Measurements from ENCODE around the gene EFS. TPM values are rescaled to one million over a fixed set of nuclear protein-coding genes. Genes with fewer than 3 reads are reported as not detected.
"Not testable (repeated sequence)": the region's sequence is repeated elsewhere in the genome, so short reads cannot be mapped to it uniquely, and the experiment has no call there.

The EFS gene
- total RNA-seq, 3 donors from 2014 or later: 15.7 to 24.6 (median 18.0) TPM

DNA sequence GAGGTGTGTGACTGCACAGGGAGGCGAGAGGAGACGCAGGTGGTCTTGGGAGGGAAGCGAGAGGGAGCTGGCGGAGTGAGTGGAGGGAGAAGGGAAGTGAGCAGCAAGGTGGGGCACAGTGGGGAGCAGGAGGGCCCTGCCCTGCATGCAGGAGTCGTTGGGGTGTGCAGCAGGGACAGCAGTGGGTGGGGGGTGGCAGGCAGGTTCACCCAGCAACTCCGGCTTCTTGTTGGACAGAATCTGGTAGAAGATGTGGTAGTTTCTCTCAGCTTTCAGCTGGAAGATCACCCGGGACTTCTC, 38.1 kb upstream of the EFS start:
- Histone ChIP-seq H3K4me3 (no peak overlapping the region), H3K27ac (no peak overlapping the region), H3K4me1 (no peaks in the 10 kb centered on the region), H3K27me3 (peaks cover 0 to 42% of the 10 kb centered on the region in 2 donors), H3K36me3 (no peaks in the 10 kb centered on the region), H3K9me3 (no peaks in the 10 kb centered on the region)
- intact Hi-C loops (cut with DNase I; ENCODE audit: low total_unique reads): no loop called here
- TF ChIP-seq, protein P1, sequence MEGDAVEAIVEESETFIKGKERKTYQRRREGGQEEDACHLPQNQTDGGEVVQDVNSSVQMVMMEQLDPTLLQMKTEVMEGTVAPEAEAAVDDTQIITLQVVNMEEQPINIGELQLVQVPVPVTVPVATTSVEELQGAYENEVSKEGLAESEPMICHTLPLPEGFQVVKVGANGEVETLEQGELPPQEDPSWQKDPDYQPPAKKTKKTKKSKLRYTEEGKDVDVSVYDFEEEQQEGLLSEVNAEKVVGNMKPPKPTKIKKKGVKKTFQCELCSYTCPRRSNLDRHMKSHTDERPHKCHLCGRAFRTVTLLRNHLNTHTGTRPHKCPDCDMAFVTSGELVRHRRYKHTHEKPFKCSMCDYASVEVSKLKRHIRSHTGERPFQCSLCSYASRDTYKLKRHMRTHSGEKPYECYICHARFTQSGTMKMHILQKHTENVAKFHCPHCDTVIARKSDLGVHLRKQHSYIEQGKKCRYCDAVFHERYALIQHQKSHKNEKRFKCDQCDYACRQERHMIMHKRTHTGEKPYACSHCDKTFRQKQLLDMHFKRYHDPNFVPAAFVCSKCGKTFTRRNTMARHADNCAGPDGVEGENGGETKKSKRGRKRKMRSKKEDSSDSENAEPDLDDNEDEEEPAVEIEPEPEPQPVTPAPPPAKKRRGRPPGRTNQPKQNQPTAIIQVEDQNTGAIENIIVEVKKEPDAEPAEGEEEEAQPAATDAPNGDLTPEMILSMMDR (IDR thresholded peaks at IDR 0.05): no peak
- TF ChIP-seq POLR2AphosphoS5 (IDR thresholded peaks at IDR 0.05) (no peak), POLR2A (IDR thresholded peaks at IDR 0.05) (no peak)
- no peak for DNase-seq (ENCODE audit: low spot score in 2 of 2)

DNA sequence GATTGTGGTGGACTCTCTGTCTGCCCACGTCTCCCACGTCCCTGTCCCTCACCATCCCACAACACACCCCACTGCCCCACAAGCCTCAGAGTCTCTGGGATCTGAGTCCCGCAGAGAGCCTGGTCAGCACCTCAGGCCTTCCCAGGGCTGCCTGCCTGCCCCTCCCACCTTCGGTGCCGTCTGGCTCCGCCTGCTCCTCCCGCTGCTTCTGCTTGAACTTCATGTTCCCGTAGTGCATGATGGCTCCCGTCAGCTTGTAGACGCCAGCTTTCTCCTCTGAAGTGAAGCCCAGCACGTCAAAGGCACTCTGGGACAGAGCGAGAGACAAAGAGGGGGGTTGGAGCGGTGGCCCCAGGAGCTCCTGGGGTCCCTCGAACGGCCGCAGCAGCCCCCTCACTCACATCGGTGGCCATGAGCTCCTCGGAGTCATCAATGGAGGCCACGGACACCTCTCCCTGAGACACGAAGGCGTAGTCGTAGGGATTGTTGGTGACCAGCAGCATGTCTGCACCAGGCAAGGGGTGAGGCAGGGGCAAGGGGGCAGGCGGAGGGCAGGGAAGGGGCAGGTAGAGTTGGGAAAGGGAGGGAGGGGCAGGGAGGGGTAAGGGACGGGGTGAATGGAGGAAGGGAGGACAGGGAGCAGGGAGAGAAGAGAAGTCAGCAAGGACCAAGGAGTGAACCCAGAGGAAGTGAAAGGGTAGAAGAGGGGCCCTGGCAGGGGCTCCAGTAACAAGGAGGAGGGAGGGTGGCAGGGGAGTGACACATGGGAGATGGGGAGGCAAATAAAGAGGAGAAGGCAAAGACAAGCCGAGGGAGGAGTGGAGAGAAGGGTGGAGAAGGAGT, 37.5 kb upstream of the EFS start:
- H3K36me3 ChIP-seq: no peaks in the 10 kb centered on the region
- H3K27me3 ChIP-seq: peaks cover 0 to 42% of the 10 kb centered on the region in 2 donors
- TF ChIP-seq, protein P1 (IDR thresholded peaks at IDR 0.05): no peak
- TF ChIP-seq POLR2AphosphoS5 (IDR thresholded peaks at IDR 0.05): no peak
- TF ChIP-seq POLR2A (IDR thresholded peaks at IDR 0.05): no peak
- H3K9me3 ChIP-seq: no peaks in the 10 kb centered on the region
- no peak for DNase-seq (ENCODE audit: low spot score in 2 of 2)
- H3K4me1 ChIP-seq: no peaks in the 10 kb centered on the region
- H3K27ac ChIP-seq: no peak overlapping the region
- intact Hi-C loops (cut with DNase I; ENCODE audit: low total_unique reads): no loop called here
- no peak overlapping the region for H3K4me3 ChIP-seq

DNA sequence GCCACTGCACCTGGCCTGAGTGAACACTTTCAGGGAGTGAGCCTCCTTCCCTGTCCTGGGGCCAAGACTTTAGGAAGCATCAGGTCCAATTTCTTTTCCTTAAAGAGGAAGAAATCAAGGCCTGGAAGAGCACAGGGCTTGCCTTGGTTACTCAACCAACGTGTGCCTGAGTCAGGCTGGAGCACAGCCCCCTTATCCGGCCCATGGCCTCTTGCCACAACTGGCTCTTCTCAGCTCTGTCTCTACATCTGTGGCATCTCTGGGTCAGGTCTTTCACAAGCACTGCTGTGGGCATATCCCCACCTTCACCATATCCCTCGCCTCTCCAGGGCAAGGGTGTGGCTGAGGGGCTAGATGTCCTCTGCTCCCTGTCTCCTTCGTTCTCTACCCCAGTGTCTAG, 36.3 kb upstream of the EFS start:
- Histone ChIP-seq H3K9me3 (no peaks in the 10 kb centered on the region), H3K27ac (no peak overlapping the region), H3K36me3 (no peaks in the 10 kb centered on the region), H3K4me1 (no peaks in the 10 kb centered on the region), H3K27me3 (peaks cover 0 to 31% of the 10 kb centered on the region in 2 donors), H3K4me3 (no peak overlapping the region)
- intact Hi-C loops (cut with DNase I; ENCODE audit: low total_unique reads): no loop called here
- TF ChIP-seq, protein P1 (IDR thresholded peaks at IDR 0.05): no peak
- no peak for TF ChIP-seq POLR2AphosphoS5 (IDR thresholded peaks at IDR 0.05)
- no peak for TF ChIP-seq POLR2A (IDR thresholded peaks at IDR 0.05)
- DNase-seq (ENCODE audit: low spot score in 2 of 2): no peak

DNA sequence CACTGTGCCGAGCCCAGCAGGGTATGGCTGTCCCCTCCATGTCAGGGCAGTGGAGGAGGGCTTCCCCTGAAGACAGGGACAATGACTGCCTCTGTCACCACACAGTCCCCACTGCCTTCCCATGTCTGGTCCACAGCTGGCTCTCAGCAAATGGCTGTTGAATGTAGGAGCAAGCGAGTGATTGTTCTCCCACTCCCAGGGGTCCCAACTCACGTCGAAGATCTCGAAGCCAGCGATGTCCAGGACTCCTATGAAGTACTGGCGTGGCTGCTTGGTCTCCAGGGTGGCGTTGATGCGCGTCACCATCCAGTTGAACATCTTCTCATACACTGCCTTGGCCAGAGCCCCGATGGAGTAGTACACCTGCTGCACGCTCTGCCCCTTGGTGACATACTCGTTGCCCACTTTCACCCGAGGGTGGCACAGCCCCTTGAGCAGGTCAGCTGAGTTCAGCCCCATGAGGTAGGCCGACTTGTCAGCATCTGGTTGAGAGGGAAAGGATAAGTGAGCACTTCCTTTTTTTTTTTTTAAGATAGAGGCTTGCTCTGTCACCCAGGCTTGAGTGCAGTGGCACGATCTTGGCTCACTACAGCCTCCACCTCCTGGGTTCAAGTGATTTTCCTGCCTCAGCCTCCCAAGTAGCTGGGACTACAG, 35.7 kb upstream of the EFS start:
- DNase-seq (ENCODE audit: low spot score in 2 of 2); H3K4me1 ChIP-seq; H3K36me3 ChIP-seq; H3K4me3 ChIP-seq; intact Hi-C loops (cut with DNase I; ENCODE audit: low total_unique reads); H3K27ac ChIP-seq; H3K9me3 ChIP-seq: not testable (repeated sequence)
- peaks cover 0 to 24% of the 10 kb centered on the region in 2 donors for H3K27me3 ChIP-seq

DNA sequence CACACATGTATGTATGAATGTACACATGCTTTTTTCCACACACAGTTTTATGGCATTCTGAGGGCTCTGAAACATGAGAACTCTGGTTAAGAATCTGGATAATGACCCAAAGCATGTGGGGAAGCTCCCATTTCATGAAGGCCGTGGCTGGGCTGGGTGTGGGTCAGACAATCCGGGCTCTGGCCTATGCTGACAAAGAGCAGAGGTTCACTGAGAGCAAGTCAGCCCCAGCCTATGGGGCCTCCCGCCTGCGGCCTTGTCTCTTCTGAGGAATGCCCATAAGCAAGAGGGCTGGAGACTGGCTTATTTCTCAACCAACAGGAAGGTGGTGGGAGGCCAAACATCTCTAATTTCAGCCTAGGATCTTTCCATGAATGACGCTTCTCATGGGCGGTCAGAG, 34.6 kb upstream of the EFS start:
- intact Hi-C loops (cut with DNase I; ENCODE audit: low total_unique reads): no loop called here
- Histone ChIP-seq H3K9me3 (no peaks in the 10 kb centered on the region), H3K4me1 (no peaks in the 10 kb centered on the region), H3K36me3 (no peaks in the 10 kb centered on the region), H3K4me3 (no peak overlapping the region), H3K27ac (no peak overlapping the region), H3K27me3 (peaks cover 0 to 14% of the 10 kb centered on the region in 2 donors)
- DNase-seq (ENCODE audit: low spot score in 2 of 2): no peak
- TF ChIP-seq, protein P1 (IDR thresholded peaks at IDR 0.05): no peak

All from breast epithelium (tissue), 4 donors.